Gastroesophageal sphincter (tissue), 4 donors: ENCODE results near the gene CEBPG. TPM values are rescaled to one million over a fixed set of nuclear protein-coding genes. Genes with fewer than 3 reads are reported as not detected.
A peak's percentile ranks its signal among the peaks of the same experiment; 100 is the strongest.

Source experiments
- ATAC-seq: fragments of 150-250 bp; one replicate; pipeline ENCODE4 v1.9.1; 2016; ENCODE audit warnings: mild to moderate bottlenecking, moderate library complexity
- H3K27ac ChIP-seq, 4 donors: fragments of 200-600 bp; sonication (generic) in 3 of 4; 1 replicate in 3 of 4; 2 replicates in 1 of 4; pipeline ENCODE4 v1.5.1; 2016 to 2019
- H3K27me3 ChIP-seq: fragments of 200-600 bp; sonication (generic); one replicate; pipeline ENCODE4 v1.5.1; 2019
- H3K36me3 ChIP-seq, 2 donors: fragments of 200-600 bp; sonication (generic); one replicate each; pipeline ENCODE4 v1.5.1; 2019; ENCODE audit warnings: control low read depth in 1 of 2
- H3K4me1 ChIP-seq, 3 donors: fragments of 200-600 bp; sonication (generic); 1 replicate in 2 of 3; 2 replicates in 1 of 3; pipeline ENCODE4 v1.5.1; 2016 to 2019; ENCODE audit warnings: control low read depth in 2 of 3
- H3K4me3 ChIP-seq, 2 donors: fragments of 200-600 bp; sonication (generic); one replicate each; pipeline ENCODE4 v1.5.1; 2019; ENCODE audit warnings: mild to moderate bottlenecking in 1 of 2, moderate library complexity in 1 of 2
- H3K9me3 ChIP-seq, 3 donors: fragments of 200-600 bp; sonication (generic); one replicate each; pipeline ENCODE4 v1.5.1; 2017 to 2019; ENCODE audit warnings: control low read depth in 2 of 3
- CTCF ChIP-seq, 4 experiments: fragments of 200-600 bp in 2 of 4; fragments of 450-650 bp in 2 of 4; sonication (generic) in 1 of 4; IDR thresholded peaks; one replicate each; pipeline ENCODE4 v1.5.1; 2017 to 2019; ENCODE audit warnings: antibody characterized with exemption in 4 of 4, mild to moderate bottlenecking in 2 of 4, moderate library complexity in 2 of 4
- EP300 ChIP-seq: sonication (generic); formaldehyde crosslinking; IDR thresholded peaks from one replicate; pipeline ENCODE4 v1.6.1; 2017; ENCODE audit warnings: antibody characterized with exemption, mild to moderate bottlenecking
- POLR2A ChIP-seq, 2 donors: fragments of 450-650 bp; IDR thresholded peaks; one replicate each; pipeline ENCODE4 v1.6.1; 2017; ENCODE audit warnings: antibody characterized with exemption in 2 of 2, mild to moderate bottlenecking in 2 of 2, moderate library complexity in 1 of 2
- POLR2AphosphoS5 ChIP-seq: sonication (generic); formaldehyde crosslinking; IDR thresholded peaks from one replicate; pipeline ENCODE4 v1.6.1; 2017; ENCODE audit warnings: antibody characterized with exemption
- WGBS, 2 donors: methylation state at CpG; one replicate each; pipeline ENCODE4 v1.1.5; 2018; ENCODE audit warnings: low coverage in 1 of 2; 5-methylcytosine and 5-hydroxymethylcytosine counted together
- total RNA-seq, 4 donors: library from RNA; depleted of rRNA; stranded (reverse); fragments of >200 nt; gene quantifications; one replicate each; pipeline ENCODE4 v1.1.0, GENCODE V29; 2016

Gene CEBPG
- total RNA-seq, 4 donors from 2014 or later = 23.8 to 34.9 (median 26.2) TPM

- TF ChIP-seq EP300 (no peak), POLR2A (IDR thresholded peaks at IDR 0.05) (no peak), POLR2AphosphoS5 (no peak), CTCF (IDR thresholded peaks at IDR 0.05) (no peak)
- 76 to 88% methylated on average over 5 to 6 of the region's 6 CpGs for WGBS, 2 donors
- no peak overlapping the region for H3K27ac ChIP-seq
Observed at GRCh38 chr19:33366127-33366526, 7.4 kb upstream of the CEBPG start.

GRCh38 chr19:33366897-33367296, 6.6 kb upstream of the CEBPG start:
- no peaks in the 10 kb centered on the region for H3K36me3 ChIP-seq
- no peaks in the 10 kb centered on the region for H3K27me3 ChIP-seq
- no peaks in the 10 kb centered on the region for H3K9me3 ChIP-seq
- H3K27ac ChIP-seq = no peak overlapping the region
- no peaks in the 10 kb centered on the region for H3K4me1 ChIP-seq
- ATAC-seq = no peak
- WGBS, 2 donors = 77 to 82% methylated on average over 2 to 3 of the region's 5 CpGs
- H3K4me3 ChIP-seq = no peak overlapping the region
- TF ChIP-seq CTCF (IDR thresholded peaks at IDR 0.05) (no peak), POLR2AphosphoS5 (no peak), POLR2A (IDR thresholded peaks at IDR 0.05) (no peak), EP300 (no peak)

More at GRCh38 chr19:33366127-33366526, 7.4 kb upstream of the CEBPG start:
- Histone ChIP-seq H3K27me3 (peaks cover 3% of the 10 kb centered on the region), H3K9me3 (no peaks in the 10 kb centered on the region), H3K4me1 (no peaks in the 10 kb centered on the region), H3K4me3 (no peak overlapping the region), H3K36me3 (no peaks in the 10 kb centered on the region)
- ATAC-seq = no peak

GRCh38 chr19:33368074-33368864, 5.2 kb upstream of the CEBPG start:
- H3K27ac ChIP-seq = no peak overlapping the region
- H3K4me3 ChIP-seq = no peak overlapping the region
- TF ChIP-seq POLR2AphosphoS5 (no peak), POLR2A (IDR thresholded peaks at IDR 0.05) (no peak), EP300 (no peak), CTCF (IDR thresholded peaks at IDR 0.05) (no peak)
- no peak for ATAC-seq
- 80 to 90% methylated on average over 2 to 3 of the region's 5 CpGs for WGBS, 2 donors
- H3K9me3 ChIP-seq = no peaks in the 10 kb centered on the region
- no peaks in the 10 kb centered on the region for H3K36me3 ChIP-seq
- no peaks in the 10 kb centered on the region for H3K27me3 ChIP-seq
- H3K4me1 ChIP-seq = peaks cover 0 to 5% (median 0%) of the 10 kb centered on the region in 3 donors

GRCh38 chr19:33370783-33371182, 2.7 kb upstream of the CEBPG start:
- H3K27me3 ChIP-seq = no peaks in the 10 kb centered on the region
- WGBS, 2 donors = 88 to 94% methylated on average over 2 of the region's 4 CpGs
- H3K9me3 ChIP-seq = no peaks in the 10 kb centered on the region
- ATAC-seq = no peak
- H3K4me3 ChIP-seq = no peak overlapping the region
- H3K36me3 ChIP-seq = no peaks in the 10 kb centered on the region
- no peak overlapping the region for H3K27ac ChIP-seq
- no peak for TF ChIP-seq EP300
- TF ChIP-seq POLR2AphosphoS5 = no peak
- TF ChIP-seq POLR2A (IDR thresholded peaks at IDR 0.05) = no peak
- no peak for TF ChIP-seq CTCF (IDR thresholded peaks at IDR 0.05)
- peaks cover 0 to 19% (median 9%) of the 10 kb centered on the region in 3 donors for H3K4me1 ChIP-seq

GRCh38 chr19:33374236-33374714, 766 bp downstream of the CEBPG start:
- 0 to 8% methylated on average over 10 of the region's 22 CpGs for WGBS, 2 donors
- no peak for ATAC-seq

More at GRCh38 chr19:33374236-33374714, 766 bp downstream of the CEBPG start:
- H3K9me3 ChIP-seq = no peaks in the 10 kb centered on the region
- H3K4me3 ChIP-seq = peak overlapping the region; percentile 67 to 98
- peak overlapping the region; percentile 77 to 100 (median 99) for H3K27ac ChIP-seq
- H3K36me3 ChIP-seq = peaks cover 0 to 6% of the 10 kb centered on the region in 2 donors
- TF ChIP-seq EP300 = no peak
- no peak for TF ChIP-seq POLR2A (IDR thresholded peaks at IDR 0.05)
- no peak for TF ChIP-seq POLR2AphosphoS5
- no peak for TF ChIP-seq CTCF (IDR thresholded peaks at IDR 0.05)
- H3K27me3 ChIP-seq = no peaks in the 10 kb centered on the region
- H3K4me1 ChIP-seq = peaks cover 0 to 53% (median 22%) of the 10 kb centered on the region in 3 donors
